K562 (cell line): Measurements from ENCODE around the gene TOX2. TPM values are rescaled to one million over a fixed set of nuclear protein-coding genes. Genes with fewer than 3 reads are reported as not detected.
A peak's percentile ranks its signal among the peaks of the same experiment; 100 is the strongest.

Experiments
- BRF1 ChIP-seq: IDR thresholded peaks from 3 replicates; pipeline ENCODE4 v1.6.1; 2011; ENCODE audit warnings: borderline replicate concordance, mild to moderate bottlenecking; ENCODE audit not compliant: insufficient read length; ENCODE audit errors: extremely low read depth
- CEBPB ChIP-seq: fragments of 450-650 bp; IDR thresholded peaks from 2 replicates; pipeline ENCODE4 v1.6.1; 2016; ENCODE audit warnings: missing genetic modification characterization, missing compliant biosample characterization
- KDM1A ChIP-seq, 2 experiments: fragments of 450-650 bp; IDR thresholded peaks; 2 replicates each; pipeline ENCODE4 v1.6.1; 2016; ENCODE audit warnings: mild to moderate bottlenecking in 2 of 2
- MAFG ChIP-seq: fragments of 450-650 bp; conservative IDR thresholded peaks from 2 replicates; pipeline ENCODE4 v1.6.1; 2016; ENCODE audit warnings: missing genetic modification characterization, missing compliant biosample characterization
- POLR3G ChIP-seq: IDR thresholded peaks from 2 replicates; pipeline ENCODE4 v1.6.1; 2011; ENCODE audit not compliant: insufficient read length, insufficient replicate concordance; ENCODE audit errors: extremely low read depth
- RUNX1 ChIP-seq: sonication (generic); IDR thresholded peaks from 2 replicates; pipeline ENCODE4 v1.6.1; 2016; ENCODE audit warnings: antibody characterized with exemption, low read depth
- SMAD2 ChIP-seq: fragments of 150-350 bp; IDR thresholded peaks from 2 replicates; pipeline ENCODE4 v1.6.1; 2014; ENCODE audit warnings: low read depth, mild to moderate bottlenecking, low read length
- ZNF175 ChIP-seq: fragments of 200-800 bp; sonication (Bioruptor generic); IDR thresholded peaks from 2 replicates; pipeline ENCODE4 v1.6.1; 2016; ENCODE audit warnings: low read depth, mild to moderate bottlenecking, missing genetic modification characterization, missing compliant biosample characterization
- ZNF197 ChIP-seq: fragments of 200-800 bp; sonication (Bioruptor generic); IDR thresholded peaks from 2 replicates; pipeline ENCODE4 v1.6.1; 2016; ENCODE audit warnings: low read depth, missing genetic modification characterization, missing compliant biosample characterization
- ZNF586 ChIP-seq: fragments of 450-650 bp; formaldehyde crosslinking; conservative IDR thresholded peaks from 2 replicates; pipeline ENCODE4 v1.4.0; 2020; ENCODE audit warnings: mild to moderate bottlenecking, moderate library complexity
- ZNF707 ChIP-seq: fragments of 250-450 bp; sonication (Bioruptor Pico); conservative IDR thresholded peaks from 2 replicates; pipeline ENCODE4 v1.8.0; 2022; ENCODE audit warnings: inconsistent platforms, mild to moderate bottlenecking, moderate library complexity
- polyA plus RNA-seq, 8 experiments: library from polyadenylated mRNA; depleted of rRNA in 4 of 8; stranded (reverse) in 5 of 8; unstranded in 3 of 8; fragments of >200 nt; fragmentation: Nextera tagmentation in 2 of 8; fragmentation: Illumina TruSeq in 1 of 8; extraction: Ambion mirVana in 2 of 8; extraction: Trizol in 1 of 8; gene quantifications; 2 replicates each; pipeline versions ENCODE4 v1.2.1 to v1.2.3, GENCODE V29; 2011 to 2014; ENCODE audit warnings: inconsistent platforms in 1 of 8, missing spikeins in 1 of 8
- total RNA-seq, 7 experiments: library from RNA; depleted of rRNA in 6 of 7; stranded (reverse); fragments of >200 nt in 6 of 7; fragmentation: Illumina TruSeq in 2 of 7; extraction: Trizol in 2 of 7; gene quantifications; 2 replicates each; pipeline versions ENCODE4 v1.2.1 to v1.2.3, GENCODE V29; 2011 to 2021; ENCODE audit warnings: low replicate concordance in 1 of 7
- TF ChIP-seq, protein P1 (sequence below): fragments of 450-650 bp; IDR thresholded peaks from 2 replicates; pipeline ENCODE4 v1.7.0; 2016; ENCODE audit warnings: borderline replicate concordance
- TF ChIP-seq, protein P2 (sequence below), 2 experiments: fragments of 450-650 bp; formaldehyde crosslinking in 1 of 2; IDR thresholded peaks; 2 replicates each; pipeline versions ENCODE4 v1.4.0 to v1.6.1; 2014 to 2020; ENCODE audit warnings: mild to moderate bottlenecking in 2 of 2, borderline replicate concordance in 1 of 2, low read depth in 1 of 2
- TF ChIP-seq, protein P3 (sequence below): fragments of 250-450 bp; sonication (Bioruptor Pico); IDR thresholded peaks from 2 replicates; pipeline ENCODE4 v1.5.0; 2021; ENCODE audit warnings: mild to moderate bottlenecking, moderate library complexity

Gene TOX2
- total and polyA plus RNA-seq, 9 of the 15 experiments (the other 6 are each of a cell fraction or from before 2014, with no cell fraction given) = not detected

DNA sequence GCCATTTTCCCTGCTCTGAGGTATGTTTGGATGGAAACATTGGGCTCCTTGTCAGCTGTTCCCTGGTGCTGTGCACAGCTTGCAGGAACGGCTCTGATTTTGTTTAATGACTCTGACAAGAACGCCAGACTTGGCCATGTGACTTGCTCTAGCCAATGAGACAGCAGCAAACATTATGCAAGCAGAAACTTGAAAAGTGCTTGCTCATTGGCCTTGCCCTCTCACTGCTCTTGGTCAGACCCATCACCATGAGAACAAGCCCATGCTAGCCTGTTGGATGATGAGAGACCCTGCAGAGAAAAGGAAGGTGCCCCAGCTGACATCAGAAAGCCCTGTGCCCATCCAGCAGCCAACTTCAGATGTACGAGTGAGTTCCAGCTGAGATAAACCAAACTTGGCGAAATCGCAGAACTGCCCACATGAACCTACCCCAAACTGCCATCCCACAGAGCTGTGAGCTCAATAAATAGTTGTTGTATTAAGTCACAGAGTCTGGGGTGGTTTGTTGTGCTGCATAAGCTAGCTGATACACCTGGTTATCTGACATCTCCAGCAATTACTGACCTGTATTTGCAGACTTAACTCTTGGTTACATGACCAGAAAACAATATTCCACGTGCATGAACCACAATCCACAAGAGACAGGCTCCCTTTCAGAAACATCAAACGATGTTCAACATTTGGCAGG lies 175.5 kb downstream of the TOX2 start (continued):
- TF ChIP-seq POLR3G = no peak
- TF ChIP-seq, protein P1, sequence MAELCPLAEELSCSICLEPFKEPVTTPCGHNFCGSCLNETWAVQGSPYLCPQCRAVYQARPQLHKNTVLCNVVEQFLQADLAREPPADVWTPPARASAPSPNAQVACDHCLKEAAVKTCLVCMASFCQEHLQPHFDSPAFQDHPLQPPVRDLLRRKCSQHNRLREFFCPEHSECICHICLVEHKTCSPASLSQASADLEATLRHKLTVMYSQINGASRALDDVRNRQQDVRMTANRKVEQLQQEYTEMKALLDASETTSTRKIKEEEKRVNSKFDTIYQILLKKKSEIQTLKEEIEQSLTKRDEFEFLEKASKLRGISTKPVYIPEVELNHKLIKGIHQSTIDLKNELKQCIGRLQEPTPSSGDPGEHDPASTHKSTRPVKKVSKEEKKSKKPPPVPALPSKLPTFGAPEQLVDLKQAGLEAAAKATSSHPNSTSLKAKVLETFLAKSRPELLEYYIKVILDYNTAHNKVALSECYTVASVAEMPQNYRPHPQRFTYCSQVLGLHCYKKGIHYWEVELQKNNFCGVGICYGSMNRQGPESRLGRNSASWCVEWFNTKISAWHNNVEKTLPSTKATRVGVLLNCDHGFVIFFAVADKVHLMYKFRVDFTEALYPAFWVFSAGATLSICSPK = no peak
- TF ChIP-seq ZNF707 (CRISPR knock-in tag) = no peak
- peak; percentile 87 for TF ChIP-seq MAFG (tag)
- TF ChIP-seq CEBPB (tag) = peak; percentile 81
- TF ChIP-seq ZNF197 = no peak
- peak; percentile 59 to 64 for TF ChIP-seq KDM1A (IDR thresholded peaks at IDR 0.05)
- no peak for TF ChIP-seq BRF1
- TF ChIP-seq, protein P2, sequence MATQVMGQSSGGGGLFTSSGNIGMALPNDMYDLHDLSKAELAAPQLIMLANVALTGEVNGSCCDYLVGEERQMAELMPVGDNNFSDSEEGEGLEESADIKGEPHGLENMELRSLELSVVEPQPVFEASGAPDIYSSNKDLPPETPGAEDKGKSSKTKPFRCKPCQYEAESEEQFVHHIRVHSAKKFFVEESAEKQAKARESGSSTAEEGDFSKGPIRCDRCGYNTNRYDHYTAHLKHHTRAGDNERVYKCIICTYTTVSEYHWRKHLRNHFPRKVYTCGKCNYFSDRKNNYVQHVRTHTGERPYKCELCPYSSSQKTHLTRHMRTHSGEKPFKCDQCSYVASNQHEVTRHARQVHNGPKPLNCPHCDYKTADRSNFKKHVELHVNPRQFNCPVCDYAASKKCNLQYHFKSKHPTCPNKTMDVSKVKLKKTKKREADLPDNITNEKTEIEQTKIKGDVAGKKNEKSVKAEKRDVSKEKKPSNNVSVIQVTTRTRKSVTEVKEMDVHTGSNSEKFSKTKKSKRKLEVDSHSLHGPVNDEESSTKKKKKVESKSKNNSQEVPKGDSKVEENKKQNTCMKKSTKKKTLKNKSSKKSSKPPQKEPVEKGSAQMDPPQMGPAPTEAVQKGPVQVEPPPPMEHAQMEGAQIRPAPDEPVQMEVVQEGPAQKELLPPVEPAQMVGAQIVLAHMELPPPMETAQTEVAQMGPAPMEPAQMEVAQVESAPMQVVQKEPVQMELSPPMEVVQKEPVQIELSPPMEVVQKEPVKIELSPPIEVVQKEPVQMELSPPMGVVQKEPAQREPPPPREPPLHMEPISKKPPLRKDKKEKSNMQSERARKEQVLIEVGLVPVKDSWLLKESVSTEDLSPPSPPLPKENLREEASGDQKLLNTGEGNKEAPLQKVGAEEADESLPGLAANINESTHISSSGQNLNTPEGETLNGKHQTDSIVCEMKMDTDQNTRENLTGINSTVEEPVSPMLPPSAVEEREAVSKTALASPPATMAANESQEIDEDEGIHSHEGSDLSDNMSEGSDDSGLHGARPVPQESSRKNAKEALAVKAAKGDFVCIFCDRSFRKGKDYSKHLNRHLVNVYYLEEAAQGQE (IDR thresholded peaks at IDR 0.05; ENCODE audit: borderline replicate concordance) = peak; percentile 26; the same call in 1 of the 2 replicates
- TF ChIP-seq, protein P2 (CRISPR knock-in tag; IDR thresholded peaks at IDR 0.05; ENCODE audit: low read depth) = no peak
- no peak for TF ChIP-seq ZNF586
- no peak for TF ChIP-seq SMAD2
- TF ChIP-seq, protein P3, sequence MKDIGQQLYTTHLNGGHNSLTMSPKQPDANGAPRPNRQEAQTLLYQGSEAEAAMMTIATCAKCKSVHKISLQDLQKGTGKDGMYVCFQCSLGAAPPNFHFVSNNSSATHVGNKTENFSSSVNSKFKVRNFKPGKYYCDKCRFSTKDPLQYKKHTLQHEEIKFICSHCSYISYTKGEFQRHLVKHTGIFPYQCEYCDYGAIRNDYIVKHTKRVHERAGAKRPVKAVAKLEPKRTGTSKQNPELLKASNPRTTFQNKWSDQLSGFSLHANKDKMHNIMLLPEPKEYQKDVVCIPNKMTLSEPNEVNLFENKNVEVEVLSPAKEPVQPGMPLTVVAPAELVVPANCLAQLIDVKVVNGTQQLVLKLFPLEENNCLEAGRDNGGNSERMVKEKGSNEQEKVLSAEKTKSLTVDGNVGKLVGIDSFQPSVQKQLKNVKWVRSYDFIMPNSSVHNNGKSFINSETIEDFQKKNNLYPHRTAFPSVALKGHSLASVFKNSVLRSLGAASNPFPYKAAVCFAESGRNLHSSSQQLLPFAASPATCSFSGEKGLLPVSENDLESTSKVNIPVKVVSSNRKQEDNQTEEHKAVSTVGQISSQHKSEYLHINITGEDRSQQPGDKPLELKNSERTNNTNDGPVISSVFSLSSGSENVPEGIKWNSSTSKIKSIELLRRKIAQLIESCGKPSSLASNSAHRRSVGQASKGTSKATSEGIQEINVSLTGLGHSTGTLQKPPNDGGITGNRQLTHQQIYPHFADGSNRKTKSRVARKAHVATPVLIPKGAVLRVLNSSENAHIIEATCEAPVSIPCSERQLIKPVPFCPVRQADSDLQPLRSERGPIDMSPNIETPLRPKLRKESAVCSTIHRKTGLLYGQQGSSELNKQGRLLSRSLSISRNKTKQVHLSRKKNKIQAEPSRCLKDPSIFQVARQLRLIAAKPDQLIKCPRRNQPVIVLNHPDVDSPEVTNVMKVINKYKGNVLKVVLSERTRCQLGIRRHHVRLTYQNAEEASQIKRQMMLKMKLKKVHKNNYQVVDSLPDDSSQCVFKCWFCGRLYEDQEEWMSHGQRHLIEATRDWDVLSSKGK (CRISPR knock-in tag) = no peak
- TF ChIP-seq ZNF175 (CRISPR knock-in tag) = no peak
- TF ChIP-seq RUNX1 = no peak
